B cell (primary cell): ENCODE data around the gene ARHGAP15. TPM values are rescaled to one million over a fixed set of nuclear protein-coding genes. Genes with fewer than 3 reads are reported as not detected.

ENCODE experiments used
- ATAC-seq: fragments of 200-7000 bp; cut with Tn5 transposase; one replicate; pipeline ENCODE4 v1.10.0; 2021; ENCODE audit warnings: low read depth, mild to moderate bottlenecking, moderate number of reproducible peaks, moderate library complexity
- CTCF ChIA-PET: fragments of 350-600 bp; sonication (Branson Sonifier 250); formaldehyde crosslinking; loops from one replicate; lab custom pipeline; 2021; ENCODE audit warnings: antibody characterized with exemption, inconsistent platforms; lab: Charles Lee
- POLR2A ChIA-PET: fragments of 350-600 bp; sonication (Branson Sonifier 250); formaldehyde crosslinking; loops from one replicate; lab custom pipeline; 2021; ENCODE audit warnings: antibody characterized with exemption; lab: Charles Lee
- DNase-seq: peaks from one replicate; pipeline ENCODE4 v3.0.0; 2013
- H2AFZ ChIP-seq: 2 replicates; pipeline ENCODE4 v1.6.1; 2012; ENCODE audit warnings: mild to moderate bottlenecking, low read depth, low read length; ENCODE audit not compliant: insufficient read depth, poor library complexity, severe bottlenecking
- H3K27ac ChIP-seq, 2 donors: 1 replicate in 1 of 2; 2 replicates in 1 of 2; pipeline ENCODE4 v1.5.1; 2012 to 2013; ENCODE audit warnings: low read length in 2 of 2, mild to moderate bottlenecking in 2 of 2, moderate library complexity in 1 of 2
- H3K27me3 ChIP-seq, 4 experiments: fragments of 200-600 bp in 1 of 4; sonication (generic) in 1 of 4; replicated peaks in 1 of 4; 1 replicate in 2 of 4; 2 replicates in 2 of 4; pipeline versions ENCODE4 v1.6.1 to v1.7.0; 2013 to 2016; ENCODE audit warnings: low read length in 3 of 4, mild to moderate bottlenecking in 2 of 4, mixed read lengths in 1 of 4, moderate library complexity in 1 of 4; ENCODE audit not compliant: insufficient read depth in 4 of 4, control insufficient read depth in 3 of 4; ENCODE audit errors: control extremely low read depth in 1 of 4
- H3K36me3 ChIP-seq, 2 experiments: replicated peaks in 1 of 2; 1 replicate in 1 of 2; 2 replicates in 1 of 2; pipeline versions ENCODE4 v1.6.1 to v1.7.1; 2013; ENCODE audit warnings: low read length in 1 of 2; ENCODE audit not compliant: insufficient read depth in 2 of 2, control insufficient read depth in 1 of 2; ENCODE audit errors: control extremely low read depth in 1 of 2, extremely low read depth in 1 of 2
- H3K4me1 ChIP-seq, 2 donors: fragments of 200-600 bp in 1 of 2; sonication (generic) in 1 of 2; 1 replicate in 1 of 2; 2 replicates in 1 of 2; pipeline versions ENCODE4 v1.5.1 to v1.6.1; 2013 to 2017; ENCODE audit warnings: low read length in 2 of 2; ENCODE audit not compliant: control insufficient read depth in 2 of 2, insufficient read depth in 2 of 2
- H3K4me2 ChIP-seq: replicated peaks from 2 replicates; pipeline ENCODE3; 2012; ENCODE audit warnings: mild to moderate bottlenecking, low read depth, low read length; ENCODE audit not compliant: poor library complexity, severe bottlenecking
- H3K4me3 ChIP-seq, 5 experiments: fragments of 200-600 bp in 1 of 5; sonication (generic) in 1 of 5; 1 replicate in 3 of 5; 2 replicates in 2 of 5; pipeline versions ENCODE4 v1.5.1 to v1.7.0; 2011 to 2016; ENCODE audit warnings: low read length in 4 of 5, mild to moderate bottlenecking in 4 of 5, low read depth in 2 of 5, control low read depth in 1 of 5, moderate library complexity in 1 of 5; ENCODE audit not compliant: insufficient read depth in 1 of 5; ENCODE audit errors: control extremely low read depth in 1 of 5, extremely low read depth in 1 of 5
- H3K79me2 ChIP-seq: fragments of 200-600 bp; sonication (generic); one replicate; pipeline ENCODE4 v1.6.0; 2016; ENCODE audit warnings: low read length; ENCODE audit not compliant: control insufficient read depth, insufficient read depth
- H3K9ac ChIP-seq: fragments of 200-600 bp; sonication (generic); 2 replicates; pipeline ENCODE4 v1.6.1; 2017; ENCODE audit warnings: mild to moderate bottlenecking, low read length, moderate library complexity
- H3K9me3 ChIP-seq, 3 donors: one replicate each; pipeline versions ENCODE4 v1.6.1 to v1.7.1; 2013; ENCODE audit warnings: low read length in 2 of 3; ENCODE audit not compliant: control insufficient read depth in 2 of 3, insufficient read depth in 1 of 3; ENCODE audit errors: control extremely low read depth in 1 of 3
- H4K20me1 ChIP-seq: 2 replicates; pipeline ENCODE4 v1.6.0; 2012; ENCODE audit warnings: mild to moderate bottlenecking, low read length; ENCODE audit not compliant: insufficient read depth, control insufficient read depth, poor library complexity, severe bottlenecking
- H3K27ac Mint-ChIP-seq: one replicate; pipeline ENCODE4 v1.8.0; 2021; ENCODE audit warnings: mixed read lengths
- H3K27me3 Mint-ChIP-seq: one replicate; pipeline ENCODE4 v1.8.0; 2021; ENCODE audit warnings: mixed read lengths
- H3K4me1 Mint-ChIP-seq: one replicate; pipeline ENCODE4 v1.8.0; 2021; ENCODE audit warnings: mixed read lengths
- H3K4me3 Mint-ChIP-seq: one replicate; pipeline ENCODE4 v1.8.0; 2021; ENCODE audit warnings: mixed read lengths
- H3K9me3 Mint-ChIP-seq: one replicate; pipeline ENCODE4 v1.8.0; 2022; ENCODE audit warnings: mixed read lengths; ENCODE audit not compliant: insufficient read depth
- CTCF ChIP-seq: fragments of 200-600 bp; IDR thresholded peaks from one replicate; pipeline ENCODE4 v1.8.0; 2022; ENCODE audit warnings: antibody characterized with exemption, mild to moderate bottlenecking
- EZH2 ChIP-seq: IDR thresholded peaks from 2 replicates; pipeline ENCODE4 v1.6.1; 2012; ENCODE audit warnings: borderline replicate concordance, low read depth, mild to moderate bottlenecking, moderate library complexity, low read length; ENCODE audit not compliant: insufficient read depth, poor library complexity, severe bottlenecking
- WGBS: methylation state at CpG from one replicate; pipeline ENCODE4 v1.1.5; 2013; ENCODE audit warnings: missing lambda C conversion rate; ENCODE audit not compliant: insufficient coverage; 5-methylcytosine and 5-hydroxymethylcytosine counted together
- intact Hi-C: fragments of 100-400 bp; cut with micrococcal nuclease; formaldehyde crosslinking; loops from one replicate; pipeline ENCODE4 v1.10.0; 2022
- polyA plus RNA-seq: library from polyadenylated mRNA; depleted of rRNA; stranded (reverse); fragments of >200 nt; gene quantifications from 2 replicates; pipeline ENCODE4 v1.2.3, GENCODE V29; 2012
- small RNA-seq: library from RNA; depleted of rRNA; stranded (forward); fragments of <200 nt; gene quantifications from one replicate; pipeline ENCODE3, GENCODE V24; 2012; ENCODE audit warnings: low replicate concordance, low read depth; ENCODE audit not compliant: insufficient read length
- total RNA-seq, 2 donors: library from RNA; stranded (reverse); fragments of 120-200 nt in 1 of 2; gene quantifications; 1 replicate in 1 of 2; 2 replicates in 1 of 2; pipeline versions ENCODE4 v1.2.3 to v1.2.4, GENCODE V29; 2013 to 2022

ARHGAP15 gene
- total and polyA plus RNA-seq, 2 donors (not counting 1 experiment from before 2014, with no cell fraction given) = 58.6 to 187 TPM

GRCh38 chr2:143815082-143815481 is 685.9 kb downstream of the ARHGAP15 start:
- intact Hi-C loops = no loop called here
- Histone ChIP-seq H3K36me3 (no peaks in the 10 kb centered on the region), H3K4me1 (peaks cover 3 to 6% of the 10 kb centered on the region in 2 donors), H3K27ac (no peak overlapping the region), H3K4me3 (no peak overlapping the region), H4K20me1 (no peaks in the 10 kb centered on the region), H3K4me2 (no peak overlapping the region), H2AFZ (peak overlapping the region; percentile 47), H3K79me2 (no peaks in the 10 kb centered on the region), H3K9me3 (no peaks in the 10 kb centered on the region), H3K9ac (no peak overlapping the region), H3K27me3 (no peaks in the 10 kb centered on the region)
- POLR2A ChIA-PET = no interaction called here
- Mint-ChIP-seq H3K4me3 (no peak overlapping the region), H3K27me3 (no peaks in the 10 kb centered on the region), H3K4me1 (peaks cover 18% of the 10 kb centered on the region), H3K27ac (no peak overlapping the region), H3K9me3 (no peaks in the 10 kb centered on the region)
- 30% methylated on average over 2 of the region's 4 CpGs for WGBS
- no peak for TF ChIP-seq EZH2
- no peak for TF ChIP-seq CTCF
- DNase-seq = no peak
- CTCF ChIA-PET = no interaction called here
- no peak for ATAC-seq

- Histone ChIP-seq H4K20me1 (no peaks in the 10 kb centered on the region), H3K9me3 (no peaks in the 10 kb centered on the region), H3K27me3 (no peaks in the 10 kb centered on the region), H3K9ac (no peak overlapping the region), H3K4me3 (no peak overlapping the region), H3K4me2 (no peak overlapping the region), H3K27ac (no peak overlapping the region), H3K4me1 (peaks cover 3 to 6% of the 10 kb centered on the region in 2 donors), H3K36me3 (no peaks in the 10 kb centered on the region), H2AFZ (no peak overlapping the region), H3K79me2 (no peaks in the 10 kb centered on the region)
- no peaks in the 10 kb centered on the region for H3K27me3 Mint-ChIP-seq
- ChIA-PET CTCF (no interaction called here), POLR2A (no interaction called here)
- ATAC-seq (no peak), DNase-seq (no peak)
- TF ChIP-seq EZH2 = no peak
- TF ChIP-seq CTCF = no peak
- intact Hi-C loops = no loop called here
- no peak overlapping the region for H3K4me3 Mint-ChIP-seq
- no peaks in the 10 kb centered on the region for H3K9me3 Mint-ChIP-seq
- no peak overlapping the region for H3K27ac Mint-ChIP-seq
- H3K4me1 Mint-ChIP-seq = peaks cover 18% of the 10 kb centered on the region
- 94% methylated on average over 2 of the region's 3 CpGs for WGBS
Observed at GRCh38 chr2:143816916-143817315, 687.7 kb downstream of the ARHGAP15 start.

Small RNA genes within 50 kb of the gene (small RNA-seq; reads per million reads assigned to genes)
- gene MTND4LP12 = not detected
